ENCODE data around the gene NAT14. TPM values are rescaled to one million over a fixed set of nuclear protein-coding genes. Genes with fewer than 3 reads are reported as not detected.

The NAT14 gene
- total RNA-seq, 1 experiment from 2014 or later: 17.5 TPM

- no peaks in the 10 kb centered on the region for H3K4me1 ChIP-seq (ENCODE audit: insufficient read depth, low read length)
- CTCF ChIA-PET: no interaction called here
- ATAC-seq: no peak
- no TSS peak for BruUV-seq (replicated peaks)
- H3K9me3 ChIP-seq (ENCODE audit: low read length): no peaks in the 10 kb centered on the region
- no peak overlapping the region for H3K4me2 ChIP-seq (ENCODE audit: low read length)
- TF ChIP-seq EZH2phosphoT487 (IDR thresholded peaks at IDR 0.05; ENCODE audit: borderline replicate concordance, low read length) (no peak), EZH2 (IDR thresholded peaks at IDR 0.05; ENCODE audit: low read length, unreplicated experiment) (no peak)
- TF ChIP-seq, protein P1, sequence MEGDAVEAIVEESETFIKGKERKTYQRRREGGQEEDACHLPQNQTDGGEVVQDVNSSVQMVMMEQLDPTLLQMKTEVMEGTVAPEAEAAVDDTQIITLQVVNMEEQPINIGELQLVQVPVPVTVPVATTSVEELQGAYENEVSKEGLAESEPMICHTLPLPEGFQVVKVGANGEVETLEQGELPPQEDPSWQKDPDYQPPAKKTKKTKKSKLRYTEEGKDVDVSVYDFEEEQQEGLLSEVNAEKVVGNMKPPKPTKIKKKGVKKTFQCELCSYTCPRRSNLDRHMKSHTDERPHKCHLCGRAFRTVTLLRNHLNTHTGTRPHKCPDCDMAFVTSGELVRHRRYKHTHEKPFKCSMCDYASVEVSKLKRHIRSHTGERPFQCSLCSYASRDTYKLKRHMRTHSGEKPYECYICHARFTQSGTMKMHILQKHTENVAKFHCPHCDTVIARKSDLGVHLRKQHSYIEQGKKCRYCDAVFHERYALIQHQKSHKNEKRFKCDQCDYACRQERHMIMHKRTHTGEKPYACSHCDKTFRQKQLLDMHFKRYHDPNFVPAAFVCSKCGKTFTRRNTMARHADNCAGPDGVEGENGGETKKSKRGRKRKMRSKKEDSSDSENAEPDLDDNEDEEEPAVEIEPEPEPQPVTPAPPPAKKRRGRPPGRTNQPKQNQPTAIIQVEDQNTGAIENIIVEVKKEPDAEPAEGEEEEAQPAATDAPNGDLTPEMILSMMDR (conservative IDR thresholded peaks at IDR 0.05; ENCODE audit: low read depth, low read length): no peak
- no peaks in the 10 kb centered on the region for H3F3A ChIP-seq (ENCODE audit: low read length, unreplicated experiment)
- POLR2A ChIA-PET (ENCODE audit: unreplicated experiment): no interaction called here
- H3K4me3 ChIP-seq (ENCODE audit: low read length): no peak overlapping the region
- no peak overlapping the region for H2AFZ ChIP-seq (ENCODE audit: low read length)
- no peak overlapping the region for H3K9ac ChIP-seq (ENCODE audit: low read length)
- DNase-seq: no peak
- no peaks in the 10 kb centered on the region; the same call in 1 of the 2 replicates for H4K20me1 ChIP-seq (ENCODE audit: low read length)
- intact Hi-C loops (cut with micrococcal nuclease): no loop called here
- no peaks in the 10 kb centered on the region for H3K79me2 ChIP-seq (ENCODE audit: low read length)
- H3K36me3 ChIP-seq (ENCODE audit: low read depth, low read length): no peaks in the 10 kb centered on the region
- H3K9me2 ChIP-seq (replicated peaks; ENCODE audit: low read length): no peaks in the 10 kb centered on the region
- H3K27me3 ChIP-seq (ENCODE audit: low read length): peaks cover 52% of the 10 kb centered on the region
- H3K27ac ChIP-seq (ENCODE audit: low read length): no peak overlapping the region
Measured at GRCh38 chr19:55441319-55441691, 43.7 kb upstream of the NAT14 start.

DNA sequence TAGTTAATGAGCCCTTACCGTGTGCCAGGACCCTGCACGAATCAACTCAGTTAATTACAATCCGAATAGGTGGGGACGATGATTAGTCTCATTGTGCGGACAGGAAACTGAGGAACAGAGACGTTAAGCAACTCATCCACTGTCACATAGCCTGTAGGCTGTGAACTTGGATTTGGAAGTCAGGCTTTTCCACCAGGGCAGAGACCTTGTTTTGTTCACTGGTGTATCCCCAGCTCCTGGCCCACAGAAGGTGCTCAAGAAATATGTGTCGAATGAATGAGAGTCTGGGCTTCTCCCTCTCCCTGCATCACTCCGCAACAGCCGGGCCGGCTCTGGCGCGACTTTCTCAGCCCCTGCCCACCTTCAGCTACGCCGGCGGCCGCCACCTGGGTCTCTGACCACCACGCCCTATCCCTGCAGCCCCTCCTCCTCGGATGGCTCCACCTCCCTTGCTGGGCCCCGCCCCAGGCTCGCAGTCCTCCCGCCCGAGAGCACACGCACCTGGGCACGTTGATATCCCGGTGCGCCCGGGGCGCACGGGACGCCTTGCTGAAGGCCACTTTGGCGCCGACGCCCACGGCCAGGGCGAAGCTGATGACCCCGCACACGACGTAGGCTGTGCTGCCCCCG lies 43.2 kb upstream of the NAT14 start:
- no peaks in the 10 kb centered on the region for H3F3A ChIP-seq (ENCODE audit: low read length, unreplicated experiment)
- H4K20me1 ChIP-seq (ENCODE audit: low read length): no peaks in the 10 kb centered on the region; the same call in 1 of the 2 replicates
- TF ChIP-seq, protein P1 (conservative IDR thresholded peaks at IDR 0.05; ENCODE audit: low read depth, low read length): no peak
- TF ChIP-seq EZH2 (IDR thresholded peaks at IDR 0.05; ENCODE audit: low read length, unreplicated experiment): peak; percentile 73
- no TSS peak for BruUV-seq (replicated peaks)
- CTCF ChIA-PET: no interaction called here
- H3K4me3 ChIP-seq (ENCODE audit: low read length): no peak overlapping the region
- H3K27ac ChIP-seq (ENCODE audit: low read length): no peak overlapping the region
- no peaks in the 10 kb centered on the region for H3K36me3 ChIP-seq (ENCODE audit: low read depth, low read length)
- no peaks in the 10 kb centered on the region for H3K4me1 ChIP-seq (ENCODE audit: insufficient read depth, low read length)
- H3K9ac ChIP-seq (ENCODE audit: low read length): no peak overlapping the region
- H3K27me3 ChIP-seq (ENCODE audit: low read length): peaks cover 52% of the 10 kb centered on the region
- no peak overlapping the region for H2AFZ ChIP-seq (ENCODE audit: low read length)
- no peaks in the 10 kb centered on the region for H3K9me2 ChIP-seq (replicated peaks; ENCODE audit: low read length)
- H3K79me2 ChIP-seq (ENCODE audit: low read length): no peaks in the 10 kb centered on the region
- POLR2A ChIA-PET (ENCODE audit: unreplicated experiment): no interaction called here
- no peak overlapping the region for H3K4me2 ChIP-seq (ENCODE audit: low read length)
- DNase-seq: no peak
- intact Hi-C loops (cut with micrococcal nuclease): no loop called here
- no peaks in the 10 kb centered on the region for H3K9me3 ChIP-seq (ENCODE audit: low read length)
- no peak for ATAC-seq

DNA sequence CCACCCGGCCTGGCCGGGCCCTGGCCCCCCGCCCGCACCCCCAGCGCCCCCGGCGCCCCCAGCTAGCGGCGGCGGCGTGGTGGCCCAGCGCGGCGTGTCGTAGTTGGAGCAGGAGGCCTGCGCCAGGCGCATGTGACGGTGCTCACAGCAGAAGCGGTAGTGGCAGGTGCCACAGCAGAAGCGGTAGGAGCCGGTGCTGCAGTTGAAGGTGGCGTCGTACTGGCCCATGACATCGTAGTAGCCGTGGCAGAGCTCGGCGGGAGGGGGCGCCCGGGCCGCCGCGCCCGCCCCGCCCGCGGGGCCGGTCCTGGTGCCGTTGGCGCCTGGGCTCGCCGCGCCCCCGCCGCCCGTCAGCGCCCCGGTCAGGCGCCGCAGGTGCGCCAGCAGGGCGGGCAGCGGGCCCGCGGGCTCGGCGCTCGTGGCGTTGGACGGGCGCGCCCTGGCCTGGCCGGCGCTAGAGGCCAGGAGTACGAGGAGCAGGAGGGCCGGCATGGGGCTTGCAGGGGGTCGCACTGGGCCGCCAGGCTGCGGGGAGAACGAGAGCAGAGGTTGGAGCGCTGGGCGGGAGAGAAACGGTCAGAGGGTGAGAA lies 42.5 kb upstream of the NAT14 start:
- no peak overlapping the region for H3K27ac ChIP-seq (ENCODE audit: low read length)
- DNase-seq: no peak
- no TSS peak for BruUV-seq (replicated peaks)
- H2AFZ ChIP-seq (ENCODE audit: low read length): no peak overlapping the region
- ATAC-seq: peak; percentile 31; the same call in 1 of the 2 replicates
- POLR2A ChIA-PET (ENCODE audit: unreplicated experiment): no interaction called here
- no peaks in the 10 kb centered on the region for H3K4me1 ChIP-seq (ENCODE audit: insufficient read depth, low read length)
- H3K27me3 ChIP-seq (ENCODE audit: low read length): peaks cover 55% of the 10 kb centered on the region
- CTCF ChIA-PET: no interaction called here
- H3K36me3 ChIP-seq (ENCODE audit: low read depth, low read length): no peaks in the 10 kb centered on the region
- no peaks in the 10 kb centered on the region; the same call in 1 of the 2 replicates for H4K20me1 ChIP-seq (ENCODE audit: low read length)
- H3K9me2 ChIP-seq (replicated peaks; ENCODE audit: low read length): no peaks in the 10 kb centered on the region
- no peaks in the 10 kb centered on the region for H3K79me2 ChIP-seq (ENCODE audit: low read length)
- H3K9ac ChIP-seq (ENCODE audit: low read length): no peak overlapping the region
- H3K9me3 ChIP-seq (ENCODE audit: low read length): no peaks in the 10 kb centered on the region
- TF ChIP-seq, protein P1 (conservative IDR thresholded peaks at IDR 0.05; ENCODE audit: low read depth, low read length): no peak
- TF ChIP-seq EZH2 (IDR thresholded peaks at IDR 0.05; ENCODE audit: low read length, unreplicated experiment) (no peak), EZH2phosphoT487 (IDR thresholded peaks at IDR 0.05; ENCODE audit: borderline replicate concordance, low read length) (no peak)
- no peaks in the 10 kb centered on the region for H3F3A ChIP-seq (ENCODE audit: low read length, unreplicated experiment)
- no peak overlapping the region for H3K4me2 ChIP-seq (ENCODE audit: low read length)
- intact Hi-C loops (cut with micrococcal nuclease): no loop called here
- no peak overlapping the region for H3K4me3 ChIP-seq (ENCODE audit: low read length)

Measured in PC-3 (cell line).